Mesendoderm (in vitro differentiated cells): ENCODE measurements around the gene PLPPR3.

Experiments used
- DNase-seq: peaks from one replicate; pipeline ENCODE4 v3.0.0; 2013
- H2AK5ac ChIP-seq: 2 replicates; pipeline ENCODE4 v1.6.1; 2013; ENCODE audit warnings: low read length, inconsistent platforms
- H2BK120ac ChIP-seq: 2 replicates; pipeline ENCODE4 v1.6.1; 2013; ENCODE audit warnings: low read depth, mild to moderate bottlenecking, low read length, moderate library complexity, mixed read lengths
- H2BK15ac ChIP-seq: replicated peaks from 2 replicates; pipeline ENCODE4 v1.6.1; 2013; ENCODE audit warnings: low read depth, mild to moderate bottlenecking, moderate library complexity
- H2BK5ac ChIP-seq: 2 replicates; pipeline ENCODE4 v1.6.1; 2013; ENCODE audit warnings: low read length, inconsistent platforms
- H3K18ac ChIP-seq: 2 replicates; pipeline ENCODE4 v1.6.1; 2013; ENCODE audit warnings: mild to moderate bottlenecking, low read length, mixed read lengths
- H3K23ac ChIP-seq: one replicate; pipeline ENCODE4 v1.6.1; 2013; ENCODE audit warnings: low read length
- H3K27ac ChIP-seq: 2 replicates; pipeline ENCODE4 v1.5.1; 2013; ENCODE audit warnings: low read depth, mild to moderate bottlenecking, inconsistent platforms, low read length, moderate library complexity
- H3K27me3 ChIP-seq: 2 replicates; pipeline ENCODE4 v1.6.1; 2013; ENCODE audit warnings: low read length, control low read depth, mild to moderate bottlenecking, inconsistent platforms; ENCODE audit not compliant: insufficient read depth, poor library complexity
- H3K36me3 ChIP-seq: 2 replicates; pipeline ENCODE4 v1.6.1; 2013; ENCODE audit warnings: low read length, inconsistent platforms; ENCODE audit not compliant: control insufficient read depth, insufficient read depth
- H3K4ac ChIP-seq: one replicate; pipeline ENCODE4 v1.6.1; 2013; ENCODE audit warnings: low read depth, mild to moderate bottlenecking, low read length, moderate library complexity
- H3K4me1 ChIP-seq: 2 replicates; pipeline ENCODE4 v1.6.1; 2013; ENCODE audit warnings: low read depth, low read length, inconsistent platforms; ENCODE audit not compliant: control insufficient read depth
- H3K4me2 ChIP-seq: 2 replicates; pipeline ENCODE4 v1.6.1; 2013; ENCODE audit warnings: low read length
- H3K4me3 ChIP-seq: 2 replicates; pipeline ENCODE4 v1.5.1; 2013; ENCODE audit warnings: mild to moderate bottlenecking, low read length
- H3K56ac ChIP-seq: one replicate; pipeline ENCODE4 v1.6.1; 2013; ENCODE audit warnings: low read length
- H3K79me1 ChIP-seq: 2 replicates; pipeline ENCODE4 v1.6.1; 2013; ENCODE audit warnings: low read length, inconsistent platforms
- H3K79me2 ChIP-seq: 2 replicates; pipeline ENCODE4 v1.6.1; 2013; ENCODE audit warnings: mild to moderate bottlenecking, low read length; ENCODE audit not compliant: control insufficient read depth, insufficient read depth
- H3K9ac ChIP-seq: 2 replicates; pipeline ENCODE4 v1.6.1; 2013; ENCODE audit warnings: low read length, inconsistent platforms
- H4K5ac ChIP-seq: one replicate; pipeline ENCODE4 v1.6.1; 2013; ENCODE audit warnings: low read length
- H4K8ac ChIP-seq: one replicate; pipeline ENCODE4 v1.6.1; 2013; ENCODE audit warnings: low read depth, mild to moderate bottlenecking, control low read depth, low read length, moderate library complexity
- WGBS: extraction: QIAGEN DNeasy Blood & Tissue Kit; methylation state at CpG from one replicate; pipeline ENCODE4 v1.1.7; 2013; ENCODE audit warnings: low lambda C conversion rate, missing lambda C conversion rate; ENCODE audit not compliant: insufficient coverage; ENCODE audit errors: extremely low coverage; 5-methylcytosine and 5-hydroxymethylcytosine counted together

Gene PLPPR3

GRCh38 chr19:813219-814151, 8.3 kb downstream of the PLPPR3 start:
- no peak overlapping the region for H3K4me2 ChIP-seq
- H3K4ac ChIP-seq = no peak overlapping the region
- no peak overlapping the region for H4K8ac ChIP-seq
- H3K27ac ChIP-seq = no peak overlapping the region
- no peak overlapping the region for H3K18ac ChIP-seq
- H3K4me1 ChIP-seq = no peaks in the 10 kb centered on the region
- no peak overlapping the region for H2AK5ac ChIP-seq
- H3K4me3 ChIP-seq = no peak overlapping the region
- no peaks in the 10 kb centered on the region for H3K79me1 ChIP-seq
- no peak overlapping the region for H2BK5ac ChIP-seq
- H3K36me3 ChIP-seq = peaks cover 15% of the 10 kb centered on the region
- H3K56ac ChIP-seq = no peak overlapping the region
- no peak overlapping the region for H3K23ac ChIP-seq
- H2BK120ac ChIP-seq = no peak overlapping the region
- WGBS = no CpG with 5 or more reads among the region's 87 CpGs
- no peak for DNase-seq
- H3K27me3 ChIP-seq = no peaks in the 10 kb centered on the region
- H3K9ac ChIP-seq = no peak overlapping the region
- no peak overlapping the region for H2BK15ac ChIP-seq
- no peak overlapping the region for H4K5ac ChIP-seq
- H3K79me2 ChIP-seq = no peaks in the 10 kb centered on the region

- H3K23ac ChIP-seq = no peak overlapping the region
- no peak overlapping the region for H2AK5ac ChIP-seq
- peaks cover 2% of the 10 kb centered on the region for H3K79me2 ChIP-seq
- no peak overlapping the region for H4K8ac ChIP-seq
- DNase-seq = no peak
- H3K27ac ChIP-seq = no peak overlapping the region
- no peak overlapping the region for H3K4me2 ChIP-seq
- no peak overlapping the region for H2BK15ac ChIP-seq
- no peaks in the 10 kb centered on the region for H3K4me1 ChIP-seq
- no peak overlapping the region for H2BK120ac ChIP-seq
- no CpG with 5 or more reads among the region's 72 CpGs for WGBS
- H3K79me1 ChIP-seq = peaks cover 2% of the 10 kb centered on the region
- no peak overlapping the region for H3K4ac ChIP-seq
- H3K56ac ChIP-seq = no peak overlapping the region
- H3K27me3 ChIP-seq = no peaks in the 10 kb centered on the region
- no peak overlapping the region for H3K18ac ChIP-seq
- H3K9ac ChIP-seq = no peak overlapping the region
- no peak overlapping the region for H3K4me3 ChIP-seq
- peaks cover 19% of the 10 kb centered on the region for H3K36me3 ChIP-seq
- H4K5ac ChIP-seq = no peak overlapping the region
- no peak overlapping the region for H2BK5ac ChIP-seq
These were observed 9.0 kb downstream of the PLPPR3 start for GRCh38 chr19:812747-813218.

- H3K4me2 ChIP-seq = no peak overlapping the region
- H3K4me1 ChIP-seq = no peaks in the 10 kb centered on the region
- H3K27me3 ChIP-seq = no peaks in the 10 kb centered on the region
- peaks cover 8% of the 10 kb centered on the region for H3K79me2 ChIP-seq
- no peak overlapping the region for H2AK5ac ChIP-seq
- H3K9ac ChIP-seq = no peak overlapping the region
- no peak overlapping the region for H3K4ac ChIP-seq
- no peak overlapping the region for H3K27ac ChIP-seq
- H2BK15ac ChIP-seq = no peak overlapping the region
- H3K36me3 ChIP-seq = peaks cover 23% of the 10 kb centered on the region
- no peak for DNase-seq
- no peak overlapping the region for H2BK5ac ChIP-seq
- H3K23ac ChIP-seq = no peak overlapping the region
- no peak overlapping the region for H2BK120ac ChIP-seq
- H3K79me1 ChIP-seq = peaks cover 6% of the 10 kb centered on the region
- H3K56ac ChIP-seq = no peak overlapping the region
- no CpG with 5 or more reads among the region's 80 CpGs for WGBS
- H3K18ac ChIP-seq = no peak overlapping the region
- no peak overlapping the region for H3K4me3 ChIP-seq
- H4K8ac ChIP-seq = no peak overlapping the region
- no peak overlapping the region for H4K5ac ChIP-seq
These were observed 9.6 kb downstream of the PLPPR3 start for GRCh38 chr19:812049-812746.

- DNase-seq = no peak
- peaks cover 14% of the 10 kb centered on the region for H3K79me2 ChIP-seq
- no peak overlapping the region for H3K56ac ChIP-seq
- no peak overlapping the region for H3K18ac ChIP-seq
- H3K9ac ChIP-seq = no peak overlapping the region
- no peak overlapping the region for H3K4me3 ChIP-seq
- H3K4me1 ChIP-seq = no peaks in the 10 kb centered on the region
- H2BK5ac ChIP-seq = no peak overlapping the region
- no peak overlapping the region for H2BK15ac ChIP-seq
- H2AK5ac ChIP-seq = no peak overlapping the region
- H4K8ac ChIP-seq = no peak overlapping the region
- no peak overlapping the region for H3K4ac ChIP-seq
- peaks cover 29% of the 10 kb centered on the region for H3K36me3 ChIP-seq
- no peak overlapping the region for H2BK120ac ChIP-seq
- peaks cover 11% of the 10 kb centered on the region for H3K79me1 ChIP-seq
- no peaks in the 10 kb centered on the region for H3K27me3 ChIP-seq
- no peak overlapping the region for H4K5ac ChIP-seq
- no peak overlapping the region for H3K23ac ChIP-seq
- WGBS = no CpG with 5 or more reads among the region's 20 CpGs
- H3K27ac ChIP-seq = no peak overlapping the region
- H3K4me2 ChIP-seq = no peak overlapping the region
These were observed 10.2 kb downstream of the PLPPR3 start for GRCh38 chr19:811506-812048.

- DNase-seq = no peak
- Histone ChIP-seq H4K5ac (no peak overlapping the region), H2BK15ac (no peak overlapping the region), H3K4me3 (no peak overlapping the region), H3K27me3 (no peaks in the 10 kb centered on the region), H3K27ac (no peak overlapping the region), H4K8ac (no peak overlapping the region), H3K4me1 (no peaks in the 10 kb centered on the region), H2AK5ac (no peak overlapping the region), H3K56ac (no peak overlapping the region), H3K23ac (no peak overlapping the region), H3K18ac (no peak overlapping the region), H2BK120ac (no peak overlapping the region), H3K79me2 (peaks cover 17% of the 10 kb centered on the region), H3K36me3 (peaks cover 33% of the 10 kb centered on the region), H3K4me2 (no peak overlapping the region), H3K4ac (no peak overlapping the region), H2BK5ac (no peak overlapping the region), H3K9ac (no peak overlapping the region), H3K79me1 (peaks cover 13% of the 10 kb centered on the region)
- no CpG with 5 or more reads among the region's 25 CpGs for WGBS
These were observed 10.8 kb downstream of the PLPPR3 start for GRCh38 chr19:810883-811489.
